Left forelimb (tissue), 1 donor: ENCODE data around the gene THADA.

Experiments
- DNase-seq: peaks from one replicate; pipeline ENCODE4 v3.0.0-alpha.2; 2018; ENCODE audit warnings: low spot score

THADA gene

GRCh38 chr2:43444989-43445645, 150.7 kb downstream of the THADA start:
- DNase-seq, result no peak

- DNase-seq, result no peak
These were observed 152.6 kb downstream of the THADA start for GRCh38 chr2:43443282-43443681.

GRCh38 chr2:43441195-43441594, 154.6 kb downstream of the THADA start:
- no peak for DNase-seq

GRCh38 chr2:43438858-43439655, 156.8 kb downstream of the THADA start:
- DNase-seq, result no peak

GRCh38 chr2:43438342-43438741, 157.5 kb downstream of the THADA start:
- DNase-seq, result no peak

- DNase-seq, result no peak
These were observed 158.5 kb downstream of the THADA start for GRCh38 chr2:43437363-43437762.

GRCh38 chr2:43436431-43436830, 159.4 kb downstream of the THADA start:
- DNase-seq, result no peak

- no peak for DNase-seq
These were observed 160.1 kb downstream of the THADA start for GRCh38 chr2:43435746-43436145.

- no peak for DNase-seq
These were observed 165.3 kb downstream of the THADA start for GRCh38 chr2:43430489-43430888.

GRCh38 chr2:43429369-43429768, 166.5 kb downstream of the THADA start:
- no peak for DNase-seq

GRCh38 chr2:43427032-43427424, 168.8 kb downstream of the THADA start:
- DNase-seq, result no peak

- DNase-seq, result no peak
These were observed 169.4 kb downstream of the THADA start for GRCh38 chr2:43426305-43427031.

GRCh38 chr2:43425659-43426058, 170.2 kb downstream of the THADA start:
- DNase-seq, result no peak

- DNase-seq, result no peak
These were observed 171.3 kb downstream of the THADA start for GRCh38 chr2:43424262-43425207.

- DNase-seq, result no peak
These were observed 171.9 kb downstream of the THADA start for GRCh38 chr2:43423941-43424261.

GRCh38 chr2:43421194-43421593, 174.6 kb downstream of the THADA start:
- no peak for DNase-seq

GRCh38 chr2:43420389-43420801, 175.4 kb downstream of the THADA start:
- DNase-seq, result no peak

- no peak for DNase-seq
These were observed 176.0 kb downstream of the THADA start for GRCh38 chr2:43419876-43420275.

- no peak for DNase-seq
These were observed 176.6 kb downstream of the THADA start for GRCh38 chr2:43419243-43419642.

- DNase-seq, result no peak
These were observed 177.2 kb downstream of the THADA start for GRCh38 chr2:43418680-43419079.

GRCh38 chr2:43417300-43417699, 178.5 kb downstream of the THADA start:
- no peak for DNase-seq

GRCh38 chr2:43415592-43415991, 180.2 kb downstream of the THADA start:
- no peak for DNase-seq
